ENCODE measurements around the gene TOR1B.
A peak's percentile ranks its signal among the peaks of the same experiment; 100 is the strongest.

Gene TOR1B

DNA sequence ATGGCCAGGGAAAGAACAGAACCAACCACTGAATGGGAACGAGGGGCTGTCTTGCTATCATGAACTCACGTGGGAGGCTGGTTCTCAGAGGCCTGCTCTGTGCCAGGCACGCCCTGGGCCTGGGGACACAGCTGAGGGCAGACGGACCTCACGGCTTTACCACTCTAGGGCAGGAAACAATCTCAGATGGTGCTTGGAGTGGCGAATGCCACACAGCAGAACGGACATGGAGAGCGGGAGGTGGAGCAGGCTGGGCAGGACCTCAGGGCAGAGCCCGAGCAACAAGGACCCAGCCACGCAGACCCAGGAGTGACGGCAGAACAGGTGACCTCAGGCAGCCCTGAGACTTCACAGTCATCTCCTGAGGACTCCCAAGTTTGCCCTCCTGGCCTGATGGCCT, 12.3 kb downstream of the TOR1B start:
- Mint-ChIP-seq H3K36me3 (ENCODE audit: low read depth) (peaks cover 68% of the 10 kb centered on the region), H3K27me3 (no peaks in the 10 kb centered on the region), H3K4me3 (no peak overlapping the region), H3K9me3 (no peaks in the 10 kb centered on the region), H3K27ac (peak overlapping the region; percentile 71), H3K4me1 (ENCODE audit: low read depth) (peaks cover 8% of the 10 kb centered on the region)

DNA sequence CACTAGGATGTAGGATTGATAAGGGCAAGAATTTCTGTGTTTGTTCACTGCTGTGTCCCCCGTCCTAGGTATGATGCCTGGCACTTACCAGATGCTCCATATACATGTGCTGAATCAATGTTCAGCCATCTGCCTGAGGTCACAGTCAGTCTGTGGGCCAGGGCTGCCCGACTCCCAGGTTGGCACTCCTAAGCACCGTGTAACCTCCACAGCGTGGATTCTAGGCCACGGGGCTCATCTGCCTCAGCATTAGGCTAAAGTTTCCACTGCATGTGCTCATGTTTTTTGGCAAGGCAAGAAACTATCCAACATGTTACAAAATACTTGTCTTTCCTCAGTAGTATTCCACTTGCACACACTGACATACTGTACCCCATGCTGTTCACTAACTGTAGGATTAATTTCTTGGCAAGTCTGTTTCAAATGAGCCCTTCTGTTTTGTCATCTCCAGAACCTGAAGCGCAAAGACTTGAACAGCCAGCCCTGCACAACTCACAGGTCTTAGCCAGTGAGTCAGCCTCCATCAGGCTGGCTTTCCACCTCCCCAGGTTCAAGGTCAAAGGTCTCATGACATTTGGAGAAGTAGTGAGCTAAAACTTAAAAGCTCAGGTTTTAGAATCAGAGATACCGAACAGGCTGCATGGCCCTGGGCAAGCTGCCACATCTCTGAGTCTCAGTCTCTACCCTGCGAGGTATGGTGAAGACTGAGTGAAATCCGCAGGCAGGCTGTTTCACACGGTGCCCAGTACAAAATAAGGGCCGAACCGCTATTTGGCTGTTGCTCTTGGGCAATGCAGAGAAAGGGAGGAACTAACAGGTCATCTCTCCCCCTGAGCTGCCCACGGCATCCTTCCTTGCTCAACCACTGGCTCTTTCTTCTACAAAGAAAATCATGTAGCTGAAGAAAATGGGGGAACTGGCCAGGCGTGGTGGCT, 13.8 kb downstream of the TOR1B start:
- Mint-ChIP-seq H3K4me3 (no peak overlapping the region), H3K9me3 (no peaks in the 10 kb centered on the region), H3K4me1 (ENCODE audit: low read depth) (peaks cover 8% of the 10 kb centered on the region), H3K36me3 (ENCODE audit: low read depth) (peaks cover 65% of the 10 kb centered on the region), H3K27ac (peak overlapping the region; percentile 9), H3K27me3 (no peaks in the 10 kb centered on the region)

DNA sequence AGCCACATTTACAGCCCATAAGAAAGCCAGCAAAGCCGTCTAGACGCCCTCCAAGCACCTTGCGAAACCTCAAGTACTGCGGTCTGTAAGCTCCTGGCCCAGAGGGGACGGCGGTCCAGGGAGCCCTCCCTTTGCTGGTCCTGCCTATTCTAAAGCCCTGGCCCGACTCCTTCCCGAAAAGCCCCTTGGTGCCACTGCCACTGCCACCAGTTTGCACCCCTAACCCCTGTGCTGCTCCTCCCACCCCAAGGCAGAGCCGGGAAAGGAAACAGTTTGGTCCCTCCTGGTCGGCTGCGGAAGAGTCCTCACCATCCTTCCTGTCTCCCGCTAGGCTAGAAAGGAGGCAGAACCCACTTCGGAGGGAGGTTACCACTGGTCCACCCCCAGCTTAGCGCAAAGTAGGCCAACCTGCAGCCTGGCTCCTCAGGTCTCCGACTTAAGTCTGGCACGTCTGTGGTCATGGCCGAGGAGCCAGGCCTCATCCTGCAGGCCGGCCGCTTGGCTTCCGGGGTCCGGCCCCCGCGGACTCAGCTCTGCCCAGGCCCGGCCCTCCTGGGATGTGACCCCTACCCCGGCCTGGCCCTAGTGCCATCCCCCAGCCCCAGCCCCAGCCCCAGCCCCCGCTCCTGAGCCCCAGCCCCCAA, 20.0 kb downstream of the TOR1B start:
- Mint-ChIP-seq H3K9me3 (no peaks in the 10 kb centered on the region), H3K4me1 (ENCODE audit: low read depth) (peaks cover 11% of the 10 kb centered on the region), H3K4me3 (peak overlapping the region; percentile 88), H3K27me3 (no peaks in the 10 kb centered on the region), H3K36me3 (ENCODE audit: low read depth) (peaks cover 41% of the 10 kb centered on the region), H3K27ac (peak overlapping the region; percentile 63)

DNA sequence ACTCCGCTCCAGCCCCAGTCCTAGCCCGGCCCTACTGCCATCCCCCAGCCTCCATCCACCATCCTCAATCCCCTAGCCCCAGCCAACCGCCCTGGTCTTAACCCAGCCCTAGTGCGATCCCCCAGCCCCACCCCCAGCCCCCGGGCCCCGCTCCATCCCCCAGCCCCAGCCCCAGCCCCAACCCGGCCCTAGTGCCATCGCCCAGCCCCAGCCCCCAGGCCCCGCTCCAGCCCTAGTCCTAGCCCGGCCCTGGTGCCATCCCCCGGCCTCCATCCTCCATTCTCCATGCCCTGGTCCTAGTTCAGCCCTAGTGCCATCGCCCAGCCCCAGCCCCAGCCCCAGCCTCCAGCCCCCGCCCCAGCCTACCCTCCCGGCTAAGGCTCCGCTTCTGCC, 20.6 kb downstream of the TOR1B start:
- Mint-ChIP-seq H3K4me1 (ENCODE audit: low read depth) (peaks cover 11% of the 10 kb centered on the region), H3K9me3 (no peaks in the 10 kb centered on the region), H3K36me3 (ENCODE audit: low read depth) (peaks cover 39% of the 10 kb centered on the region), H3K4me3 (peak overlapping the region; percentile 88), H3K27ac (no peak overlapping the region), H3K27me3 (no peaks in the 10 kb centered on the region)

DNA sequence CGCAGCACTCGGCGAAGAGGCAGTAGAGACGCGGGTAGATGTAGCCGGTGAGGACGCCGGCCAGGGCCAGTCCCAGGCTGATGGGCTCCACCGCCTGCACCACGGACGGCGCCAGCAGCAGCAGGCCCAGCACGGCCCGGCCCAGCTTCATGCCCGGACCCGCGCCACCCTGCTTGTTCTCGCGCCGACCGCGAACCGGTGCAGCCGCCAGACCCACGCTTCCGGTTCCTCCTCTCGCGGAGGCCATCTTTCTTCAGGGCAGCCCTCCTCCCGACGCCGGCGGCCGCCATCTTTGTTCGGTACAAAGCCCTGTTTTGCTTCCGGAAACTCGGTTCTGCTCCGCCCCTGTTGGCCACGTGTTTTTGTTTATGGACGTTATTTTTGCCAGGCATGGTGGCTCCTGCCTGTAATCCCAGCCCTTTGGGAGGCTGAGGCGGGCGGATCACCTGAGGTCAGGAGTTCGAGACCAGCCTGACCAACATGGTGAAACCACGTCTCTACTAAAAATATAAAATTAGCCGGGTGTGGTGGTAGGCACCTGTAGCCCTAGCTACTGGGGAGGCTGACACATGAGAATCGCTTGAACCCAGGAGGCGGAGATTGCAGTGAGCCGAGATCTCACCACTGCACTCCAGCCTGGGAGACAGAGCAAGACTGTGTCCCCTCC, 21.1 kb downstream of the TOR1B start, which contains the start of gene TOR1A:
TOR1A (minus strand) TSS at position 202 of the 667 bp plus-strand sequence; CDS start at position 151, 51 bp downstream.
- no peaks in the 10 kb centered on the region for H3K27me3 Mint-ChIP-seq
- peaks cover 39% of the 10 kb centered on the region for H3K36me3 Mint-ChIP-seq (ENCODE audit: low read depth)
- H3K9me3 Mint-ChIP-seq = no peaks in the 10 kb centered on the region
- peak within 1 kb of the TSS; percentile 88 for H3K4me3 Mint-ChIP-seq
- peaks cover 11% of the 10 kb centered on the region for H3K4me1 Mint-ChIP-seq (ENCODE audit: low read depth)
- H3K27ac Mint-ChIP-seq = peak within 1 kb of the TSS; percentile 63

DNA sequence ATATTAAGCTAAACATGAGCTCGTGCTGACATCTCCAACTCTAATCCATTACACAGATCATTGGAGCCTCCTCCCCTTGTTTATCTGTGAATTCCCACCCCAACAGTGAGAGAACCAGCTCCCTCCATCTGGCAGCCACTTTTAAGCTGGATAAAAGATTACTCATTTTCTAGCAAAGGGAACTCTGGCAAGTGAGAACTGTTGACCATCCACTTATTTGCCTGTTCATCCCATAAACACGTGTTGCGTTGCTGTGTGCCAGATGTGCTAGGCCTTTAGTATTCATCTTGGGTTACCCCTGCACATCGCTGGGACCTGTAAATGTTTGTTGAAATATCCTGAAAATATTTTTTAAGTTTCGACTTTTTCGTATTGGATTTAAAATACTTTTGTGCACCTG, 23.4 kb downstream of the TOR1B start:
- H3K36me3 Mint-ChIP-seq (ENCODE audit: low read depth) = peaks cover 49% of the 10 kb centered on the region

DNA sequence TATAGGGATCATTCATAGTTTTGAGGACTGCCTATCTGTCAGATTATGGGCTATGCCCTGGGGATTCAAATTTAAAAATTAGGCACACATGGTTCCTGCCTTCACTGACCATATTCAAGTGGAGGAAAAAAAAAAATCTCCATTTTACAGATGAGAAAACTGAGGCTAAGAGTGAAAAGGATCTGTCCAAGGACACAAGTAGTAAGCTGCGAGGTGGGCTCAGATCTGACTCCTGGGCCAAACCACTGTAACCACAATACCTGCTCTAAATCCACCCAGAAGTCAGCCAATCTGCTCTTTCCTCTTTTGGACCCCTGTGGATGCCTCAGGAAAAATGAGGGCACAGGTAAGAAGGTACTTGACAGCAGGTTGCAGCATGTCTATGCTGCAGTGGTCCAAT, 23.8 kb downstream of the TOR1B start:
- Mint-ChIP-seq H3K27me3 (no peaks in the 10 kb centered on the region), H3K27ac (peak overlapping the region; percentile 21), H3K4me3 (no peak overlapping the region), H3K36me3 (ENCODE audit: low read depth) (peaks cover 50% of the 10 kb centered on the region), H3K9me3 (no peaks in the 10 kb centered on the region), H3K4me1 (ENCODE audit: low read depth) (peaks cover 11% of the 10 kb centered on the region)

More for the DNA sequence above, 23.4 kb downstream of the TOR1B start:
- no peak overlapping the region for H3K4me3 Mint-ChIP-seq
- peaks cover 11% of the 10 kb centered on the region for H3K4me1 Mint-ChIP-seq (ENCODE audit: low read depth)
- no peaks in the 10 kb centered on the region for H3K9me3 Mint-ChIP-seq
- H3K27ac Mint-ChIP-seq = no peak overlapping the region
- H3K27me3 Mint-ChIP-seq = no peaks in the 10 kb centered on the region

DNA sequence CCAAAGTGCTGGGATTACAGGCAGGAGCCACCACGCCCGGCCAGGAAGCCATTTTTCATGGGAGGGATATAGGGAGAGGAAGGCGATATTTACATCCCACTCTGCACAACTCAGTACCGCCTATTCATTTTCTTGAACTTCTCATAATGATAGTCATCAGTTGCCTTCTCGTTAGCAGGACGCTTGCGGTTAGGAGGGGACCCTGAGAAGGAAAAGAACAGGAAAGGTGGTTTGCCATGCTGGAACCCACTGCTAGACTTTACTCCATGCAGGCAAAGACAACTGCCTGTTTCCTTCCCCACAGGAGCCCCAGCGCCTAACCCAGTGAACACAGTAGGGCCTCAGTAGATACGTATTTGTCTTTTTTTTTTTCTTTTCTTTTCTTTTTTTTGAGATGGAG, 25.1 kb downstream of the TOR1B start:
- no peaks in the 10 kb centered on the region for H3K27me3 Mint-ChIP-seq
- H3K9me3 Mint-ChIP-seq = no peaks in the 10 kb centered on the region
- H3K27ac Mint-ChIP-seq = peak overlapping the region; percentile 8
- H3K4me3 Mint-ChIP-seq = no peak overlapping the region
- peaks cover 50% of the 10 kb centered on the region for H3K36me3 Mint-ChIP-seq (ENCODE audit: low read depth)
- H3K4me1 Mint-ChIP-seq (ENCODE audit: low read depth) = peaks cover 1% of the 10 kb centered on the region

DNA sequence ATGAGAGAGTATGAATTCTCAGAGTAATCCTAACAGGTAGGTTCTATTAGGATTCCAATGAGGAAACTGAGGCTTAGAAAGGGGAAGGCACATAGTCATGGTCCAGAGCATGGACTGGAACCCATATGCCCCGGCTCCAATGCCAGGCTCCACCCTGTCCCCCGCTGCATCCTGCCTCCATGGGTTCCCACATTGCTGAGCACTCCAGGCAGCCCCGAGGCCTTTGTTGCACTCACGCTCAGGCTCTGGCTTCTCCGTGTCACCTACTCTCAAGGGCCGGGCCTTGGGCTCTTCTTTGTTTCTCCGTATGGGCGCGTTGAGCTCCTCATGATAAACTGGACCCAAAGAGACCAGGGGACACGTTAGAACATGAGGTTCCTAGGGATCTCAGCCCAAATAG, 26.0 kb downstream of the TOR1B start:
- no peaks in the 10 kb centered on the region for H3K9me3 Mint-ChIP-seq
- H3K27ac Mint-ChIP-seq = peak overlapping the region; percentile 50
- peaks cover 57% of the 10 kb centered on the region for H3K36me3 Mint-ChIP-seq (ENCODE audit: low read depth)
- no peak overlapping the region for H3K4me3 Mint-ChIP-seq
- H3K4me1 Mint-ChIP-seq (ENCODE audit: low read depth) = peaks cover 9% of the 10 kb centered on the region
- no peaks in the 10 kb centered on the region for H3K27me3 Mint-ChIP-seq

DNA sequence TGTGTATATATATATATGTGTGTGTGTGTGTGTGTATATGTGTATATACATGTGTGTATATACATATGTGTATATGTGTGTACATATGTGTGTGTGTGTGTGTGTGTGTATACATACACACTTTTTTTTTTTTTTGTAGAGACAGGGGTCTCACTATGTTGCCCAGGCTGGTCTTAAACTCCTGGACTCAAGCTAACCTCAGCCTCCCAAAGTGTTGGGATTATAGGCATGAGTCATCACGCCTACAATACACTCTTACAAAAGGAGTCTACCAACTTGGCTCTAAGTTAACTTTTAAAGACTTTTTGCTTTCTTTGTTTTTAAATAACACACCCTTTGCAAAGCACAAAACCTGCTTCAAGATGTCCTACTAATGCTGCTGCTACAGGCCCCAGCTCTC, 30.0 kb downstream of the TOR1B start:
- H3K4me3 Mint-ChIP-seq = peak overlapping the region; percentile 95
- peaks cover 58% of the 10 kb centered on the region for H3K36me3 Mint-ChIP-seq (ENCODE audit: low read depth)
- no peaks in the 10 kb centered on the region for H3K9me3 Mint-ChIP-seq
- H3K27me3 Mint-ChIP-seq = no peaks in the 10 kb centered on the region
- peak overlapping the region; percentile 94 for H3K27ac Mint-ChIP-seq
- peaks cover 35% of the 10 kb centered on the region for H3K4me1 Mint-ChIP-seq (ENCODE audit: low read depth)

DNA sequence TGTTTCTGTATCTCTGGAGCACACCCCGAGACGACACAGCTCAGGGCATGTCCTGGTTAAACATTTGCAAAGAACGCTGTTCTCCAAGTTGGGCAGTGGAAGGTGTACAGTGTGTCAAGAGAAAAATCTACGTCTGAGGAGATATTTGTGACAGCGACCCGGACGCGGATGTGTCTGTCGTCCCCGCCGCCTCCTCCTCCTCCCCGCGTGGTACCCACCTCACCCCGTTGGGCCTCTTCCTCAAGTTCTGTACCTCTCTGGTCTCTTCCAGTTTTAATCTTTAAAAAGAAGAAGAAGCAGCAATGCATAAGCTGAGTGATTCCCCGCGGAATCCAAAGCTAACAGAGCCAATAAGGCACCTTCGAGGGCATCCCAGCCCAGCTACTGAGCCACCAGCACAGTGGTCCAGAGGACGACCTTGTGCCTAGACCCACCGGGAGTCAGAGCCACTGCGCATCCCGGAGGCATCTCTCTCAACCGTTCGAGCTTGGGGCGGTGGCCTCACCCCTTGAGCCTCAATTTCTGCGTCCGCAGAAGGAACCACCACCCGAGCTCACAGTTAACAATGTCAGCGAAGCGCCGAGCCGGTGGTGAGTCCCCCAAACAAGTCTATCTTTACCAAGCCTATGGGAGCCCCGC, 31.6 kb downstream of the TOR1B start:
- no peaks in the 10 kb centered on the region for H3K27me3 Mint-ChIP-seq
- no peaks in the 10 kb centered on the region for H3K9me3 Mint-ChIP-seq
- H3K4me3 Mint-ChIP-seq = peak overlapping the region; percentile 95
- peaks cover 43% of the 10 kb centered on the region for H3K36me3 Mint-ChIP-seq (ENCODE audit: low read depth)
- H3K27ac Mint-ChIP-seq = peak overlapping the region; percentile 94
- H3K4me1 Mint-ChIP-seq (ENCODE audit: low read depth) = peaks cover 51% of the 10 kb centered on the region

DNA sequence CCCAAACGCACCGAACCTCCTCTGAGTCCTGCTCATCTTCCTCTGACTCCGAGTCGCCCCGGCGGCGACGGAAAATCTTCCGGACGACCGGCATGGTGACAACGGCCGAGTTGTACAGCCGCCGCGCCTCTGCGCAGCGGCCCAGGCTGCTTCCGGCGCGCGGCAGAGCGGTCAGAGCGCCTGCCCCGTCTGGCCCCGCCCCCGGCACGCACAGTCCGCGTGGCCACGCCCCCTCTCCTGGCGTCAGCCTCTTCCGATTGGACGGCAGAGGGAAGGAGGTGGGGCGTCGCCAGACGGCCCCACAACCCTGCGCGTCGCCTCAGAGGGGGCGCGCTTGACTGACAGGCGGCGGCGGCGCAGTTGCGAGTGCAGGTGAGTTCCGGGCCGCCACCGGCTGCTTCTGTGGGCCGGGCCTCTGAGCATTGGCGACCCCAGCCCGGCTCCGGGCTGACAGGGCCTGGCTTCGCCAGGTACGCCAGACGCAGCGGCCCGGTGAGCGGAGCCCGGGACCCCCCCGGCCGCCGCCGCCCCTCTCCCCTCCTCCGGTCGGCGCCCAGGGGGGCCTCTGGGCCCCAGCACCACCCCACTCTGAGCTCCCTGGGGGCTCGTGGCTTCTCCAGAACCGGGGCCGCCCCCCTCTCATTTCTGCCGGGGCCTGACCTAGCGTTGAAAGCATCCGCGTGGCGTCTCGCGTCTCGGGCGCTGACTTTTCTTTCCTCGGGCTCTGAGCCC, 32.3 kb downstream of the TOR1B start, which contains the start of the genes C9orf78 and USP20:
C9orf78 (minus strand) TSS at position 148 of the 732 bp plus-strand sequence; CDS start at position 94, 54 bp downstream.
USP20 (plus strand) TSS at position 331 of the 732 bp plus-strand sequence. CDS start 17,098 bp downstream, outside the sequence.
- Mint-ChIP-seq H3K9me3 (no peaks in the 10 kb centered on the region), H3K4me1 (ENCODE audit: low read depth) (peaks cover 57% of the 10 kb centered on the region), H3K27ac (peak within 1 kb of the TSS; percentile 94), H3K27me3 (no peaks in the 10 kb centered on the region), H3K36me3 (ENCODE audit: low read depth) (peaks cover 37% of the 10 kb centered on the region), H3K4me3 (peak within 1 kb of the TSS; percentile 95)

DNA sequence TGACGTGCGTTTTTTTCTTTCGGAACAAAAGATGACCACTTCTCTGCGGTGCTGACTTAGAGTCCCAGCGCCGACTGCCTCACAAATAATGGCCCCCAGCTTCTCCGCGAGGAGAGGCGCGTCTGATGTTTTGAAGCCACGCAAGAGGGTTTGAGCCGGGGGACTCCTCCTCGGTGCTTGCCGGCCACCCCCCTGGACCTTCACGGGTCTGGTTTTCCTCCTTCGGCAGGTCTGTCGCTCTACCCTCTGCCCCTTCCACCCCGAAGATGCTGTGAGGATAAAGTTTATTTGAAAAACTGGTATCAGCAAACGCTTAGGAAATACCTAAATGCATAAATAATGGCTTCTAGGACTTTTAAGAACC, 32.9 kb downstream of the TOR1B start:
- Mint-ChIP-seq H3K36me3 (ENCODE audit: low read depth) (peaks cover 32% of the 10 kb centered on the region), H3K27ac (peak overlapping the region; percentile 89), H3K9me3 (no peaks in the 10 kb centered on the region), H3K4me1 (ENCODE audit: low read depth) (peaks cover 60% of the 10 kb centered on the region), H3K4me3 (peak overlapping the region; percentile 95), H3K27me3 (no peaks in the 10 kb centered on the region)

Measured in stimulated activated naive CD8-positive, alpha-beta T cell treated with anti-CD3 and anti-CD28 coated beads, Interleukin-15, Interleukin-2, amounts not matched to agents 100 ng/mL and 50 ng/mL, for 24 hours (primary cell).